HL-60 (cell line): Measurements from ENCODE around the gene DIP2A.

Experiments
- DNase-seq, 2 experiments: peaks; one replicate each; pipeline ENCODE4 v3.0.0-alpha.2; 2010 to 2020; ENCODE audit warnings: low read depth in 1 of 2, low spot score in 1 of 2
- H3K27ac ChIP-seq: fragments of 250-450 bp; sonication (Bioruptor Pico); replicated peaks from 2 replicates; pipeline ENCODE4 v1.5.1; 2020; ENCODE audit warnings: mild to moderate bottlenecking, moderate library complexity
- H3K27me3 ChIP-seq: fragments of 250-450 bp; sonication (Bioruptor Pico); 2 replicates; pipeline ENCODE4 v1.5.1; 2021; ENCODE audit warnings: mild to moderate bottlenecking, moderate library complexity; ENCODE audit not compliant: insufficient read depth, poor library complexity, severe bottlenecking
- H3K4me3 ChIP-seq: replicated peaks from 2 replicates; pipeline ENCODE4 v1.5.1; 2011; ENCODE audit warnings: mild to moderate bottlenecking, control low read depth, low read length; ENCODE audit not compliant: insufficient read depth
- GABPA ChIP-seq: IDR thresholded peaks from 2 replicates; pipeline ENCODE4 v1.6.1; 2012; ENCODE audit warnings: low read depth
- POLR2AphosphoS5 ChIP-seq: IDR thresholded peaks from 2 replicates; pipeline ENCODE4 v1.6.1; 2012; ENCODE audit warnings: low read depth
- SPI1 ChIP-seq: IDR thresholded peaks from 2 replicates; pipeline ENCODE4 v1.6.1; 2012; ENCODE audit warnings: low read depth, mild to moderate bottlenecking, borderline replicate concordance
- TF ChIP-seq, protein P1 (sequence below): IDR thresholded peaks from one replicate; pipeline ENCODE4 v1.5.1; 2011; ENCODE audit warnings: low read length, control low read depth, inconsistent platforms; ENCODE audit not compliant: insufficient read depth
- TF ChIP-seq, protein P2 (sequence below): IDR thresholded peaks from 2 replicates; pipeline ENCODE4 v1.6.1; 2012; ENCODE audit warnings: low read depth; ENCODE audit not compliant: insufficient replicate concordance

Gene DIP2A

DNA sequence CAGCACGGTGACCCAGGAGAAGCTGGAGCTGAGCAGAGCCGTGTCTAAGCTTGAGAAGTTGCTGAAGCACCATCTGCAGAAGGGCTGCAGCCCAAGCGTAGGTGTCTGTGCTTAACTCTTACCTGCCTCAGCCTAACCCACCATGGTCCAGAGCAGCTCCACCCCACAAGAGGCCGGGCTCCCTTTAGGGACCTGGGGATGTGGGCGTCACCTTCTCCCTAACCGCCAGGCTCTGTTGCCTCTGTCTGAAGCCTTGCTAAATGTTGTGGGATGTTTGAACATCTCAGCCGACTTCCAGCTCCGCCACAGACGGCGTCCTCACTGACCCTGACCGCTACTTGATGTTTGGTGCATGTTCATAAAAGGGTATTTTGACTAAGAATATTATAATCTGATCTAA, 20.4 kb upstream of the DIP2A start:
- DNase-seq: no peak

DNA sequence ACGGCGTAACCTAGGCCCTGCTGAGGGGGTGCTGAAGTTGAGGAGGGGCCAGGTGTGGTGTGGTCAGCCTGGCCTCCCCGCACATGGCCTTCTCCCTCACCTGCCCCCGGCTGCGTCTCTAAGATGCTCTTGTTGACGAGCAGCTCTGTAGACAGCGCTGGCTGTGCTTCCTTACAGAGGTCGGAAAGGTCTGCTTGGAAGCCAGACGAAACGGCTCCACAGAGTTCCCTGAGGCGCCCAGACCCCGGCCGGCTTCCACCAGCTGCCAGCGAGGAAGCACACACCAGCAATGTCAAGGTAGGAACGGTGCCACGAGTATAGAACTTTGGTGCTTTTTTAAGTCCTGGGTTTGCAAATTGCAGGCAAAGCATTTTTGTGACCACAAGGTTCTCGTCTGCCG, 18.8 kb upstream of the DIP2A start:
- TF ChIP-seq, protein P1, sequence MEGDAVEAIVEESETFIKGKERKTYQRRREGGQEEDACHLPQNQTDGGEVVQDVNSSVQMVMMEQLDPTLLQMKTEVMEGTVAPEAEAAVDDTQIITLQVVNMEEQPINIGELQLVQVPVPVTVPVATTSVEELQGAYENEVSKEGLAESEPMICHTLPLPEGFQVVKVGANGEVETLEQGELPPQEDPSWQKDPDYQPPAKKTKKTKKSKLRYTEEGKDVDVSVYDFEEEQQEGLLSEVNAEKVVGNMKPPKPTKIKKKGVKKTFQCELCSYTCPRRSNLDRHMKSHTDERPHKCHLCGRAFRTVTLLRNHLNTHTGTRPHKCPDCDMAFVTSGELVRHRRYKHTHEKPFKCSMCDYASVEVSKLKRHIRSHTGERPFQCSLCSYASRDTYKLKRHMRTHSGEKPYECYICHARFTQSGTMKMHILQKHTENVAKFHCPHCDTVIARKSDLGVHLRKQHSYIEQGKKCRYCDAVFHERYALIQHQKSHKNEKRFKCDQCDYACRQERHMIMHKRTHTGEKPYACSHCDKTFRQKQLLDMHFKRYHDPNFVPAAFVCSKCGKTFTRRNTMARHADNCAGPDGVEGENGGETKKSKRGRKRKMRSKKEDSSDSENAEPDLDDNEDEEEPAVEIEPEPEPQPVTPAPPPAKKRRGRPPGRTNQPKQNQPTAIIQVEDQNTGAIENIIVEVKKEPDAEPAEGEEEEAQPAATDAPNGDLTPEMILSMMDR: no peak
- TF ChIP-seq POLR2AphosphoS5 (no peak), SPI1 (no peak)
- Histone ChIP-seq H3K27ac (no peak overlapping the region), H3K4me3 (no peak overlapping the region), H3K27me3 (no peaks in the 10 kb centered on the region)
- DNase-seq: no peak

More for the DNA sequence above, 20.4 kb upstream of the DIP2A start:
- Histone ChIP-seq H3K27ac (no peak overlapping the region), H3K27me3 (no peaks in the 10 kb centered on the region), H3K4me3 (no peak overlapping the region)
- TF ChIP-seq, protein P2, sequence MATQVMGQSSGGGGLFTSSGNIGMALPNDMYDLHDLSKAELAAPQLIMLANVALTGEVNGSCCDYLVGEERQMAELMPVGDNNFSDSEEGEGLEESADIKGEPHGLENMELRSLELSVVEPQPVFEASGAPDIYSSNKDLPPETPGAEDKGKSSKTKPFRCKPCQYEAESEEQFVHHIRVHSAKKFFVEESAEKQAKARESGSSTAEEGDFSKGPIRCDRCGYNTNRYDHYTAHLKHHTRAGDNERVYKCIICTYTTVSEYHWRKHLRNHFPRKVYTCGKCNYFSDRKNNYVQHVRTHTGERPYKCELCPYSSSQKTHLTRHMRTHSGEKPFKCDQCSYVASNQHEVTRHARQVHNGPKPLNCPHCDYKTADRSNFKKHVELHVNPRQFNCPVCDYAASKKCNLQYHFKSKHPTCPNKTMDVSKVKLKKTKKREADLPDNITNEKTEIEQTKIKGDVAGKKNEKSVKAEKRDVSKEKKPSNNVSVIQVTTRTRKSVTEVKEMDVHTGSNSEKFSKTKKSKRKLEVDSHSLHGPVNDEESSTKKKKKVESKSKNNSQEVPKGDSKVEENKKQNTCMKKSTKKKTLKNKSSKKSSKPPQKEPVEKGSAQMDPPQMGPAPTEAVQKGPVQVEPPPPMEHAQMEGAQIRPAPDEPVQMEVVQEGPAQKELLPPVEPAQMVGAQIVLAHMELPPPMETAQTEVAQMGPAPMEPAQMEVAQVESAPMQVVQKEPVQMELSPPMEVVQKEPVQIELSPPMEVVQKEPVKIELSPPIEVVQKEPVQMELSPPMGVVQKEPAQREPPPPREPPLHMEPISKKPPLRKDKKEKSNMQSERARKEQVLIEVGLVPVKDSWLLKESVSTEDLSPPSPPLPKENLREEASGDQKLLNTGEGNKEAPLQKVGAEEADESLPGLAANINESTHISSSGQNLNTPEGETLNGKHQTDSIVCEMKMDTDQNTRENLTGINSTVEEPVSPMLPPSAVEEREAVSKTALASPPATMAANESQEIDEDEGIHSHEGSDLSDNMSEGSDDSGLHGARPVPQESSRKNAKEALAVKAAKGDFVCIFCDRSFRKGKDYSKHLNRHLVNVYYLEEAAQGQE: no peak
- TF ChIP-seq, protein P1: no peak
- TF ChIP-seq SPI1: no peak
- TF ChIP-seq POLR2AphosphoS5: no peak
- no peak for TF ChIP-seq GABPA

DNA sequence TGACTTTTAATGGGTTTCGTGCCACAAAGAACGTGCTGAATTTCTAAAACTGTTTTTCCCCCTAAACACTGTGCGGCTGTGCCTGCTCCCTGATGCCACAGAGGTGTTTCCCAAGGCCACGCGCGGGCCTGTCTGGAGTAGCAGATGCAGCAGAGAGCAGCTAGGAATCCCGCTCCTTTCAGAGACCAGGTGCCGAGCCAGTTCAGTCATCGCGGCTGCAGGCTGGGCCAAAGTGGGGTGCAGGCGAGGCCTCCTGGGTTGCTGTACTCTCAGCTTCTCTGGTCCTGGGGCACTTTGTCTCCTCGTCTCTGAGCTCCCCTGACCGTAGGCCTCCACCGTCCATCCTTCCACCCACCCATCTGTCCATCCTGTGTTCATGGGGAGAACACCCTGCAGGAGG, 17.4 kb upstream of the DIP2A start:
- no peak overlapping the region for H3K4me3 ChIP-seq
- no peak for DNase-seq
- H3K27me3 ChIP-seq: no peaks in the 10 kb centered on the region
- no peak overlapping the region for H3K27ac ChIP-seq
- TF ChIP-seq POLR2AphosphoS5: no peak
- no peak for TF ChIP-seq SPI1
- no peak for TF ChIP-seq GABPA
- TF ChIP-seq, protein P1: no peak
- TF ChIP-seq, protein P2: no peak

DNA sequence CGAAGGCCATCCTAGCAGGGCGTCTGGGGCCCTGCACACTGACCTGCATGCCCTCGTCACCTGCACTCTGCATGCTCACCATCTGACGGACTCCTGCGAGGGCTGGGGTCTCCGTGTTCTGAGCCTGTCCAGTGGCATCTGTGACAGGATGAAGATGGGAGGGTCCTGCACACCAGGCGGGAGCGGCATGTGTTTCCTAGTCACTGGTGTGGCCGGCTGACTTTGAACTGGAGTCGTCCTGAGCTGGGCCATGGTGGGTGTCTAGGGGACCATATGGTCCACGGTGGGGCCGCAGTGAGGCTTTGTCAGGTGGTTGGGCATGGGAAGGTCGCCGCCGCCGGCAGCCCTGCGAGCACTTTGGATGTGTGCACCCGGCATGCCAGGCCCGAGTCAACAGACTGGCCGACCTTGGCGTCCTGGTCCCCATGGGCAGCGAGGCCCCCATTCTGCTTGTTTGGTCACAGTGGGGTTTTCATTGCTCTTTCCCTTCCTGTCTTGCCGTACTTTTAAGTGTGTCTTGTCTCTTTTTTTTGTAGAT, 16.7 kb upstream of the DIP2A start:
- Histone ChIP-seq H3K27me3 (no peaks in the 10 kb centered on the region), H3K27ac (no peak overlapping the region), H3K4me3 (no peak overlapping the region)
- TF ChIP-seq GABPA: no peak
- TF ChIP-seq, protein P2: no peak
- TF ChIP-seq POLR2AphosphoS5: no peak
- no peak for TF ChIP-seq SPI1
- TF ChIP-seq, protein P1: no peak
- no peak for DNase-seq
